Measurements from ENCODE around the gene TSEN15. TPM values are rescaled to one million over a fixed set of nuclear protein-coding genes. Genes with fewer than 3 reads are reported as not detected.
A peak's percentile ranks its signal among the peaks of the same experiment; 100 is the strongest.

TSEN15 gene
- total RNA-seq = 10 to 100 TPM; 41.7 to 46.6 TPM
- 10 to 100 TPM; 46.9 to 52.7 TPM for polyA plus RNA-seq (ENCODE audit: insufficient read length in 2 of 2)
- long read RNA-seq, donor 1, transcript TSEN15-208 (4 exons, 2,219 nt) = major isoform, 16 of 44 reads
- long read RNA-seq, donor 1, transcript TSEN15-216 (5 exons, 1,986 nt) = minor isoform, 13 of 44 reads
- long read RNA-seq, donor 1, partial matches to known transcripts = 12 of 44 reads
- long read RNA-seq, donor 1, other reads (novel, unspliced or antisense) = 0 of 44 reads
- long read RNA-seq, donor 2, transcript TSEN15-203 (4 exons, 1,844 nt) = minor isoform, 5 of 18 reads
- long read RNA-seq, donor 2, transcript TSEN15-208 (4 exons, 2,219 nt) = major isoform, 8 of 18 reads
- long read RNA-seq, donor 2, partial matches to known transcripts = 0 of 18 reads
- long read RNA-seq, donor 2, other reads (novel, unspliced or antisense) = 0 of 18 reads
- long read RNA-seq, donor 3, transcript TSEN15-208 (4 exons, 2,219 nt) = minor isoform, 7 of 19 reads
- long read RNA-seq, donor 3, transcript TSEN15-216 (5 exons, 1,986 nt) = major isoform, 10 of 19 reads
- long read RNA-seq, donor 3, partial matches to known transcripts = 0 of 19 reads
- long read RNA-seq, donor 3, other reads (novel, unspliced or antisense) = 0 of 19 reads
- long read RNA-seq, donor 4, transcript TSEN15-208 (4 exons, 2,219 nt) = minor isoform, 8 of 23 reads
- long read RNA-seq, donor 4, transcript TSEN15-216 (5 exons, 1,986 nt) = major isoform, 10 of 23 reads
- long read RNA-seq, donor 4, partial matches to known transcripts = 0 of 23 reads
- long read RNA-seq, donor 4, other reads (novel, unspliced or antisense) = 0 of 23 reads

DNA sequence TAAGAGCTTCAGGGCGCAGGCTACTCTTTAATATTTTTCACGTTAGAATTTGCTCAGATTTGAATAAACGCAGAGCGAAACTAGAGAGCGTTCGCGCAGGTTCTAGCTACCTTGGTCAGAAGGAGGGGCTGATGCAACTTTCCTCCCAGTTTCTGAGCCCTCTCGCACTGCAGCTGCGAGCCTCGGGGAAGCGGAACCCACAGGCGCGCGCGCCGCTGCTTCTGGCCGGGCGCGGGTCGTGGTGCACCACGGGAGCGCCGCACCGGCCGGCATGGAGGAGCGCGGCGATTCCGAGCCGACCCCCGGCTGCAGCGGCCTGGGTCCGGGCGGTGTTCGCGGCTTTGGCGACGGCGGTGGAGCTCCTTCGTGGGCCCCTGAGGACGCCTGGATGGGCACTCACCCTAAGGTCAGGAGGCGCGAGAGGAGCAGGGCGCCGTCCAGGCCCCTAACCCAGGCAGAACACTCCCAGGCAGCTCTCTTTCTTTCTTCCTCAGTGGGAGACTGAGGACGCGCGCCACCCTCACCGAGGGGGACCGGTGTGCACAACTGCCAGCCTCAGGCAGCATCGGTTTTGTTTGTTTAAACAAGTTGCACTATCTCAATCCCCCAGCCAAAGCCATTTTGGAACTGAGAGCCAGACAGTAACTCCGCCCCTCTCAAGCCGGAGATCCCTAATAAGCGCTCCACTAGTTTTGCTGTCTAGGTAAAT, at the start of gene TSEN15:
TSEN15 (plus strand) TSS at position 246 of the 709 bp plus-strand sequence; CDS start at position 272, 26 bp downstream.
- Histone ChIP-seq H3K4me1 (ENCODE audit: control insufficient read depth, insufficient read depth, low read length) (no peaks in the 10 kb centered on the region), H3K27me3 (ENCODE audit: control insufficient read depth, insufficient read depth, low read length) (peaks cover 2% of the 10 kb centered on the region), H3K9me3 (ENCODE audit: control insufficient read depth, insufficient read depth, low read length) (no peaks in the 10 kb centered on the region), H3K36me3 (ENCODE audit: control insufficient read depth, insufficient read depth, low read length) (no peaks in the 10 kb centered on the region), H3K4me3 (ENCODE audit: low read depth, low read length) (peak within 1 kb of the TSS; percentile 85), H3K27ac (ENCODE audit: low read depth, low read length) (peak within 1 kb of the TSS; percentile 87)
- WGBS (ENCODE audit: insufficient coverage) = under 1% methylated on average over 51 of the region's 54 CpGs
- peak in 4 of 6 donors; percentile 63 to 89 (median 76) for DNase-seq (ENCODE audit: low read depth in 4 of 6, low spot score in 6 of 6)

DNA sequence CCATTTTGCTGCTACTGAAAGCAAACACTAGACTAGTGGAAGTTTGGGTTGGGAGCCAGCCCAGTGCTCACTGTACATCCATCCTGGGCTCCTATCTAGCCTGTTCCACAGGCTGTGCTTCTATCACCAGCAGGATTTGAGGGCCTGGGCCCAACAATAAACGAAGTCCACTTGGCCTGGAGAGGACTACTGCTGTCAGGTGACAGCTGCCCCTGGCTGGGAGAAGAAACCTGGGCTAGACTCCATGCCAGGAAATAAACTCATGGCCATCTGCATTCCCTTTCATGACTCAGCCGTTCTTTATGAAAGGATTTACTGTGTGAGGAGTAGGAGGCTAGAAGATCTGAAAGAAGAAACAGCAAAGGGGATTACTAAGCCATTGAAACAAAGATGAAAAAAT, 49.5 kb upstream of the TSEN15 start:
- no peak overlapping the region for H3K4me3 ChIP-seq (ENCODE audit: low read depth, low read length)
- H3K27ac ChIP-seq (ENCODE audit: low read depth, low read length) = peak overlapping the region; percentile 37
- H3K36me3 ChIP-seq (ENCODE audit: control insufficient read depth, insufficient read depth, low read length) = no peaks in the 10 kb centered on the region
- peaks cover 4% of the 10 kb centered on the region for H3K4me1 ChIP-seq (ENCODE audit: control insufficient read depth, insufficient read depth, low read length)
- no peaks in the 10 kb centered on the region for H3K27me3 ChIP-seq (ENCODE audit: control insufficient read depth, insufficient read depth, low read length)
- no peaks in the 10 kb centered on the region for H3K9me3 ChIP-seq (ENCODE audit: control insufficient read depth, insufficient read depth, low read length)
- 22% methylated on average over 1 of the region's 2 CpGs for WGBS (ENCODE audit: insufficient coverage)
- DNase-seq (ENCODE audit: low read depth in 4 of 6, low spot score in 6 of 6) = peak in 4 of 6 donors; percentile 31 to 75 (median 48)

DNA sequence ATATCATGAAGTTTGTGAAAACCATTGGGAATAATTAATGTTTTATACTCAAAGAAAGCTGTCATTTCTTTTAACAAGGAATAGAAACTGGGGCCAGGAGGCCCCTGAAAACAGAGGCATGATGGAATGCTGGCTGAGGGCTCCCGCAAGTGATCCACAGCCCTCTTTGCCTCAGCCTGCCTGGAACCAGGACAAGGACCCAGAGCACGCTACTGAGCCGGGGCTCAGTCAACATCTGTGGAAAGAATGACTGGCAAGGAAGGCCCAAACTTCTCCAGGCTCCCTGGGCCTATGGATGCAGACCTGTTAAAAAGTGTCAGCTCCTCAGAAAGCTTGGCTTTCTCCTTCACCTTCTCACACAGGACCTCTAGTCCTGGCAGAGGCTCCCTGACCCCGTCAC, 46.6 kb upstream of the TSEN15 start:
- peaks cover 4% of the 10 kb centered on the region for H3K4me1 ChIP-seq (ENCODE audit: control insufficient read depth, insufficient read depth, low read length)
- H3K9me3 ChIP-seq (ENCODE audit: control insufficient read depth, insufficient read depth, low read length) = no peaks in the 10 kb centered on the region
- no peak for DNase-seq (ENCODE audit: low read depth in 4 of 6, low spot score in 6 of 6)
- H3K27ac ChIP-seq (ENCODE audit: low read depth, low read length) = no peak overlapping the region
- 93% methylated on average over 4 of the region's 4 CpGs for WGBS (ENCODE audit: insufficient coverage)
- no peaks in the 10 kb centered on the region for H3K27me3 ChIP-seq (ENCODE audit: control insufficient read depth, insufficient read depth, low read length)
- no peaks in the 10 kb centered on the region for H3K36me3 ChIP-seq (ENCODE audit: control insufficient read depth, insufficient read depth, low read length)
- no peak overlapping the region for H3K4me3 ChIP-seq (ENCODE audit: low read depth, low read length)

DNA sequence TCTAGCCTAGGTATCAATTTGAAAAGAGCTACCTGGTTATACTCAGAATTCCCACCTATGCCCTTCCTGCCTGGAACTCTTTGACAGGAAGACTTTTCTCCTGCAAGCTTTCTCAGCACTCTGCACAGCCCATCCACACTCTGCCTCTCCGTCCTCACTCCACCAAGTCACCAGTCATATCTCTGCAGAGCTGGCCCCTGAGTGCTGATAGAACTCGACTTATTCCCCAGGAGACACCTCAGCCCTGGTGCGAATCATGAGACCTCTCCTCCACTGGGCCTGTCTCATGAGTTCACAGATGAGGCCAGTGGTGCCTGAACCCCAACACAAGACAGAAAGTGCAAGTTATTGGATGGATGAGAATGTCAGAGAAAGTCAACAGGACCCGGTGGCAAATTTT, 46.0 kb upstream of the TSEN15 start:
- Histone ChIP-seq H3K36me3 (ENCODE audit: control insufficient read depth, insufficient read depth, low read length) (no peaks in the 10 kb centered on the region), H3K27ac (ENCODE audit: low read depth, low read length) (no peak overlapping the region), H3K4me1 (ENCODE audit: control insufficient read depth, insufficient read depth, low read length) (peaks cover 4% of the 10 kb centered on the region), H3K27me3 (ENCODE audit: control insufficient read depth, insufficient read depth, low read length) (no peaks in the 10 kb centered on the region), H3K4me3 (ENCODE audit: low read depth, low read length) (no peak overlapping the region), H3K9me3 (ENCODE audit: control insufficient read depth, insufficient read depth, low read length) (no peaks in the 10 kb centered on the region)
- WGBS (ENCODE audit: insufficient coverage) = 97% methylated on average over 3 of the region's 4 CpGs
- no peak for DNase-seq (ENCODE audit: low read depth in 4 of 6, low spot score in 6 of 6)

DNA sequence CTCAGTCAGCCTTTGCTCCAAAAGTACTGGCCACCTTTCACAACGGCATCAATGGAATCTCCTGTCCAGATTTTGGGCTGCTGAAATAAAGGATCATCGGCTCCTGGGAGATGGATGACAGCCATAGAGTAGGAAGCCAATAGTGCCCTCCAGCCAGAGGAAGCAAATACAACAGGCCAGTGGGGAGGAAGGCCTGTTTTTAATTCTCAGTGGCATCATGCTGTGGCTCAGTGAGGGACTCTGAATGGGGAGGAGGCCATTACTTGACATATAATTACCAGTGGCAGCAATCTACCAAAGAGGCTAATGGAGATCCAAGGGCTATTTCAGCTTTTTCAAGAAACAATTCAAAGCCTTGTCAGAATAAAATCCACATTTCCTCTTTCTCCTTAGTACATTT, 40.7 kb upstream of the TSEN15 start:
- DNase-seq (ENCODE audit: low read depth in 4 of 6, low spot score in 6 of 6) = no peak
- WGBS (ENCODE audit: insufficient coverage) = 38% methylated on average over 2 of the region's 2 CpGs
- no peaks in the 10 kb centered on the region for H3K36me3 ChIP-seq (ENCODE audit: control insufficient read depth, insufficient read depth, low read length)
- H3K27ac ChIP-seq (ENCODE audit: low read depth, low read length) = no peak overlapping the region
- no peaks in the 10 kb centered on the region for H3K27me3 ChIP-seq (ENCODE audit: control insufficient read depth, insufficient read depth, low read length)
- no peaks in the 10 kb centered on the region for H3K4me1 ChIP-seq (ENCODE audit: control insufficient read depth, insufficient read depth, low read length)
- H3K4me3 ChIP-seq (ENCODE audit: low read depth, low read length) = no peak overlapping the region
- H3K9me3 ChIP-seq (ENCODE audit: control insufficient read depth, insufficient read depth, low read length) = no peaks in the 10 kb centered on the region

DNA sequence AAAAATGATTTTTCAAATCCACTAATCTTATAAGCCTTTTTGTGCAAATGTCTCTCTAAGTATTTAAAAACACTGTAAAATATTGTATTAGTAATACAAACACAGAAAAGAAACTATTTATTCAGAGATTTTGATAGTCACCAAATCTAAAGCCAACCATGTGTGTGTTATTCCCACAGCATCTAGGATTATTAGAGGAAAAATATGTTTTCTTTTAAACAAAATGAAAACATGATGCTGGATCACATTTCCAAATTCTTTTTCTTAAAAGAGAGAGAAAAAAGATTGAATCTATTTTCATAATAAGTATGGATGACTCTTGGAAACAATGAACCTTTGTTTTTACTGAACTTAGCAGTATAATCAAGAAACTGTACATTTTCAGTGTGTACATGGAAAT, 39.3 kb upstream of the TSEN15 start:
- no peak for DNase-seq (ENCODE audit: low read depth in 4 of 6, low spot score in 6 of 6)
- H3K9me3 ChIP-seq (ENCODE audit: control insufficient read depth, insufficient read depth, low read length) = no peaks in the 10 kb centered on the region
- no peak overlapping the region for H3K4me3 ChIP-seq (ENCODE audit: low read depth, low read length)
- H3K27ac ChIP-seq (ENCODE audit: low read depth, low read length) = no peak overlapping the region
- H3K4me1 ChIP-seq (ENCODE audit: control insufficient read depth, insufficient read depth, low read length) = no peaks in the 10 kb centered on the region
- no peaks in the 10 kb centered on the region for H3K27me3 ChIP-seq (ENCODE audit: control insufficient read depth, insufficient read depth, low read length)
- no peaks in the 10 kb centered on the region for H3K36me3 ChIP-seq (ENCODE audit: control insufficient read depth, insufficient read depth, low read length)

DNA sequence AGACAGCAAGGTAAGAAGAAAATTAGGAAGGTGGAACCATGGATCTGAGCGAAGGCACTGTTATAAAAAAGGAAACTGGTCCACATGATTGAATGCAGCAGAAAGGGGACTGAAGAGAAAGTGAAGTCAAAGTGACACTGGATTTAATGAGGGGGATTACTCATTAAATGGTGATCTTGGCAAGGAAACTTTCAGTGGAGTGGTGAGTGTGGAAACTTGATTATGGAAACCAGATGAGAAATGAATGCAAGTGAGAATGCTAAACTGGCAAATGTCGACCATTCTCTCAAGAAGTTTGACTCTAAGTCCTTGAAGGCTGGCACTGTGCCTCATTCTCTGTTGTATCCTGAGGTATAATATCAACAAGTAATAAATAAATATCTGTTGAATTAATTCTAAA, 37.3 kb upstream of the TSEN15 start:
- 100% methylated on average over 1 of the region's 2 CpGs for WGBS (ENCODE audit: insufficient coverage)
- H3K4me1 ChIP-seq (ENCODE audit: control insufficient read depth, insufficient read depth, low read length) = no peaks in the 10 kb centered on the region
- H3K27me3 ChIP-seq (ENCODE audit: control insufficient read depth, insufficient read depth, low read length) = no peaks in the 10 kb centered on the region
- no peaks in the 10 kb centered on the region for H3K9me3 ChIP-seq (ENCODE audit: control insufficient read depth, insufficient read depth, low read length)
- no peak overlapping the region for H3K4me3 ChIP-seq (ENCODE audit: low read depth, low read length)
- H3K36me3 ChIP-seq (ENCODE audit: control insufficient read depth, insufficient read depth, low read length) = no peaks in the 10 kb centered on the region
- no peak for DNase-seq (ENCODE audit: low read depth in 4 of 6, low spot score in 6 of 6)
- no peak overlapping the region for H3K27ac ChIP-seq (ENCODE audit: low read depth, low read length)

DNA sequence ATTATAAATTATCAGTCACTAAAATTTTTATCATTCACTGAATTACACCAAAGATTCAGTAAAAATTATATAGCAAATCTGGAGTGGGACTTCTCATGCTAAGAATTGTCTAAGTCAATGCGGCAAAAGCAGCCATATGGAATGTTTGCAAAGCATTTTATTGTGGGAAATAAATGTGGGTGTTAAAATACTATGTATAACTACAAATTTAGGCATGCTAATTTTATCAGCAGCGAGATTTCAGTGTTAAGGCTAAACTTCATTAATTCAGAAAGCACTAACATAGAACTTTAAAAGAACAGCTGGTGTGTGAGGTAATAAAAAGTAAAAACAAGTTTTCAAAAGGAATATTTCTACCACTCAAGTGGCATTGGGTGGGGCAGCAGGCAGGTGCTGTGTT, 35.4 kb upstream of the TSEN15 start:
- no CpG with 5 or more reads among the region's 2 CpGs for WGBS (ENCODE audit: insufficient coverage)
- no peak overlapping the region for H3K27ac ChIP-seq (ENCODE audit: low read depth, low read length)

DNA sequence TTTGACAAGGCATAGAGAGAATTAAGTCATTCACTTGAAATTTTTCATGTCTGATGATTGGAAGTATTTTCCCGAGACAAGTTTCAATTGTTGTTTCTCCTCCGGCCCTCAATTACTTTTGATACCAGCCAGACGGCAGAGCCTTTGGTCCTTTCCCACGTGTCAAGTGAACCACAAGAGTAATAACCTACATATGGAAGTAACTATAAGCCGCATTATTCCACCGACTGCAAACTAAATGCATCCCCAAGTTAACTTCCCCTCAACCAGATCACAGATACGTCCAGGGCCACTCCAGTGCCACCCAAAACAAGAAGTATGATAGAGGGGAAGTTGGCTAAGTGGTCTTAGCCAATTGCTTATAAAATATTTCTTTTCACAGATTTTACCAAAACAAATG, 34.2 kb upstream of the TSEN15 start:
- no peak for DNase-seq (ENCODE audit: low read depth in 4 of 6, low spot score in 6 of 6)
- Histone ChIP-seq H3K4me3 (ENCODE audit: low read depth, low read length) (no peak overlapping the region), H3K27me3 (ENCODE audit: control insufficient read depth, insufficient read depth, low read length) (no peaks in the 10 kb centered on the region), H3K9me3 (ENCODE audit: control insufficient read depth, insufficient read depth, low read length) (no peaks in the 10 kb centered on the region), H3K36me3 (ENCODE audit: control insufficient read depth, insufficient read depth, low read length) (no peaks in the 10 kb centered on the region), H3K27ac (ENCODE audit: low read depth, low read length) (no peak overlapping the region), H3K4me1 (ENCODE audit: control insufficient read depth, insufficient read depth, low read length) (no peaks in the 10 kb centered on the region)
- WGBS (ENCODE audit: insufficient coverage) = 80% methylated on average over 2 of the region's 7 CpGs

More for the DNA sequence above, 35.4 kb upstream of the TSEN15 start:
- H3K27me3 ChIP-seq (ENCODE audit: control insufficient read depth, insufficient read depth, low read length) = no peaks in the 10 kb centered on the region
- H3K4me3 ChIP-seq (ENCODE audit: low read depth, low read length) = no peak overlapping the region
- no peaks in the 10 kb centered on the region for H3K4me1 ChIP-seq (ENCODE audit: control insufficient read depth, insufficient read depth, low read length)
- no peaks in the 10 kb centered on the region for H3K9me3 ChIP-seq (ENCODE audit: control insufficient read depth, insufficient read depth, low read length)
- peak in 1 of 6 donors; percentile 54 for DNase-seq (ENCODE audit: low read depth in 4 of 6, low spot score in 6 of 6)
- H3K36me3 ChIP-seq (ENCODE audit: control insufficient read depth, insufficient read depth, low read length) = no peaks in the 10 kb centered on the region

Data from spinal cord (tissue), 10 donors.